ENCODE results near the gene CHN1.

CHN1 gene

GRCh38 chr2:174945601-174946260 lies 59.5 kb downstream of the CHN1 start:
- Histone ChIP-seq H3K27ac (no peak overlapping the region), H3K4me3 (no peak overlapping the region)
- DNase-seq (ENCODE audit: low spot score) = no peak
- TF ChIP-seq CTCF (IDR thresholded peaks at IDR 0.05) = no peak

- no peak for DNase-seq (ENCODE audit: low spot score)
- no peak for TF ChIP-seq CTCF (IDR thresholded peaks at IDR 0.05)
Observed at GRCh38 chr2:174939046-174939445, 66.1 kb downstream of the CHN1 start.

GRCh38 chr2:174931724-174932123 lies 73.5 kb downstream of the CHN1 start:
- Histone ChIP-seq H3K27ac (no peak overlapping the region), H3K4me3 (no peak overlapping the region)
- no peak for TF ChIP-seq CTCF (IDR thresholded peaks at IDR 0.05)
- no peak for DNase-seq (ENCODE audit: low spot score)

More at GRCh38 chr2:174939046-174939445, 66.1 kb downstream of the CHN1 start:
- no peak overlapping the region for H3K4me3 ChIP-seq
- H3K27ac ChIP-seq = no peak overlapping the region

- Histone ChIP-seq H3K27ac (no peak overlapping the region), H3K4me3 (no peak overlapping the region)
- DNase-seq (ENCODE audit: low spot score) = no peak
- TF ChIP-seq CTCF (IDR thresholded peaks at IDR 0.05) = no peak
Observed at GRCh38 chr2:174929786-174930185, 75.4 kb downstream of the CHN1 start.

GRCh38 chr2:174925046-174925784 lies 80.0 kb downstream of the CHN1 start:
- Histone ChIP-seq H3K27ac (no peak overlapping the region), H3K4me3 (no peak overlapping the region)
- no peak for DNase-seq (ENCODE audit: low spot score)
- TF ChIP-seq CTCF (IDR thresholded peaks at IDR 0.05) = no peak

GRCh38 chr2:174924061-174924693 lies 81.0 kb downstream of the CHN1 start:
- no peak for TF ChIP-seq CTCF (IDR thresholded peaks at IDR 0.05)
- DNase-seq (ENCODE audit: low spot score) = no peak
- no peak overlapping the region for H3K4me3 ChIP-seq
- no peak overlapping the region for H3K27ac ChIP-seq
